ENCODE measurements around the gene KANK4. TPM values are rescaled to one million over a fixed set of nuclear protein-coding genes. Genes with fewer than 3 reads are reported as not detected.
"Not testable (repeated sequence)": the region's sequence is repeated elsewhere in the genome, so short reads cannot be mapped to it uniquely, and the experiment has no call there.

Gene KANK4
- total RNA-seq, 4 donors from 2014 or later, result 0.16 TPM; not detected in 3

GRCh38 chr1:62245201-62245600, 74.0 kb downstream of the KANK4 start:
- intact Hi-C loops (cut with DNase I; ENCODE audit: low total_unique reads), result no loop called here
- Histone ChIP-seq H3K27me3 (no peaks in the 10 kb centered on the region), H3K9me3 (no peaks in the 10 kb centered on the region), H3K4me1 (no peaks in the 10 kb centered on the region), H3K4me3 (no peak overlapping the region), H3K36me3 (no peaks in the 10 kb centered on the region), H3K27ac (no peak overlapping the region)
- ATAC-seq (no peak), DNase-seq (no peak)
- in situ Hi-C loops (cut with MboI; ENCODE audit: low sequenced_read_pairs in 4 of 4), result no loop called here
- no peak for TF ChIP-seq POLR2A (IDR thresholded peaks at IDR 0.05)
- TF ChIP-seq, protein P1, sequence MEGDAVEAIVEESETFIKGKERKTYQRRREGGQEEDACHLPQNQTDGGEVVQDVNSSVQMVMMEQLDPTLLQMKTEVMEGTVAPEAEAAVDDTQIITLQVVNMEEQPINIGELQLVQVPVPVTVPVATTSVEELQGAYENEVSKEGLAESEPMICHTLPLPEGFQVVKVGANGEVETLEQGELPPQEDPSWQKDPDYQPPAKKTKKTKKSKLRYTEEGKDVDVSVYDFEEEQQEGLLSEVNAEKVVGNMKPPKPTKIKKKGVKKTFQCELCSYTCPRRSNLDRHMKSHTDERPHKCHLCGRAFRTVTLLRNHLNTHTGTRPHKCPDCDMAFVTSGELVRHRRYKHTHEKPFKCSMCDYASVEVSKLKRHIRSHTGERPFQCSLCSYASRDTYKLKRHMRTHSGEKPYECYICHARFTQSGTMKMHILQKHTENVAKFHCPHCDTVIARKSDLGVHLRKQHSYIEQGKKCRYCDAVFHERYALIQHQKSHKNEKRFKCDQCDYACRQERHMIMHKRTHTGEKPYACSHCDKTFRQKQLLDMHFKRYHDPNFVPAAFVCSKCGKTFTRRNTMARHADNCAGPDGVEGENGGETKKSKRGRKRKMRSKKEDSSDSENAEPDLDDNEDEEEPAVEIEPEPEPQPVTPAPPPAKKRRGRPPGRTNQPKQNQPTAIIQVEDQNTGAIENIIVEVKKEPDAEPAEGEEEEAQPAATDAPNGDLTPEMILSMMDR (IDR thresholded peaks at IDR 0.05 in 4 of 5, conservative IDR thresholded peaks at IDR 0.05 in 1 of 5), result no peak

GRCh38 chr1:62244380-62244779, 74.9 kb downstream of the KANK4 start:
- intact Hi-C loops (cut with DNase I; ENCODE audit: low total_unique reads); H3K9me3 ChIP-seq; H3K4me3 ChIP-seq; ATAC-seq; H3K27me3 ChIP-seq; in situ Hi-C loops (cut with MboI; ENCODE audit: low sequenced_read_pairs in 4 of 4); H3K27ac ChIP-seq; DNase-seq; H3K4me1 ChIP-seq; H3K36me3 ChIP-seq: not testable (repeated sequence)

DNA sequence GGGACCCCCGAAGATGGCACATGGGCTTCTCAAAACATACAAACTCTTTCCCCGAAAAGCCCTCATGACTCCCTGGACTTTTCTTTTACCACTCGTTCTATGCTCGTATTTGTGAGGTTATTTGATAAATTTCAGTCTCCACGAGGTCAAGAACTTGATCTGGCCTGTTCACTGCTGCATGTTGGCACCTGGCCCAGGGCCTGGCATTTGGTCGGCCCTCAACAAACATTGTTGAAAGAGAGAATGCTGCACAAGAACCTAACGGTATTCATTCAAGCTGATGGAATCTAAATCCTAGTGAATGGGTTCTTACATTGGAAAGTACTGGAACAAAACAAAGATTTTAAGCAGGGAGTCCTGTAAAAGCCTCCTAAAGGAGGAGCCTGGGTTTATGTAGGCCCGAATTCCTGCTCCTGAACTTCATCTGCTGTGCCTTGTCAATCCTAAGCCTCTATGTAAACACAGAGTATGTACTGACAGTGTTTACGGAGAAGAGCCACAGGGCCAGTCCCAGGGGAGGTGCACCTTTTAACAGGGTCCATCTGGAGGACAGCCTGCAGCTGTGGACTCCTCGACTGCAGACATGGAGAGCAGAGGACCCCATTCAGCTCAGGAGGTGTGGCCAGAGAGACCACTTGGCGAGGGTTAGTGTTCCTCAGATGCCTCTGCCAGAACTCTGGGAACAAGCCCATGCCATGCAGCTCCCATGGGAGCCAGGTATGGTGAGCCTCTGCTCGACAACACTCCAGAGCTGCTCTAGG, 77.7 kb downstream of the KANK4 start:
- Histone ChIP-seq H3K9me3 (no peaks in the 10 kb centered on the region), H3K27me3 (no peaks in the 10 kb centered on the region), H3K4me3 (no peak overlapping the region), H3K27ac (no peak overlapping the region), H3K4me1 (no peaks in the 10 kb centered on the region), H3K36me3 (no peaks in the 10 kb centered on the region)
- DNase-seq, result no peak
- intact Hi-C loops (cut with DNase I; ENCODE audit: low total_unique reads) (no loop called here), in situ Hi-C loops (cut with MboI; ENCODE audit: low sequenced_read_pairs in 4 of 4) (no loop called here)
- TF ChIP-seq, protein P1 (IDR thresholded peaks at IDR 0.05 in 4 of 5, conservative IDR thresholded peaks at IDR 0.05 in 1 of 5), result no peak
- TF ChIP-seq POLR2A (IDR thresholded peaks at IDR 0.05), result no peak
- ATAC-seq, result no peak

DNA sequence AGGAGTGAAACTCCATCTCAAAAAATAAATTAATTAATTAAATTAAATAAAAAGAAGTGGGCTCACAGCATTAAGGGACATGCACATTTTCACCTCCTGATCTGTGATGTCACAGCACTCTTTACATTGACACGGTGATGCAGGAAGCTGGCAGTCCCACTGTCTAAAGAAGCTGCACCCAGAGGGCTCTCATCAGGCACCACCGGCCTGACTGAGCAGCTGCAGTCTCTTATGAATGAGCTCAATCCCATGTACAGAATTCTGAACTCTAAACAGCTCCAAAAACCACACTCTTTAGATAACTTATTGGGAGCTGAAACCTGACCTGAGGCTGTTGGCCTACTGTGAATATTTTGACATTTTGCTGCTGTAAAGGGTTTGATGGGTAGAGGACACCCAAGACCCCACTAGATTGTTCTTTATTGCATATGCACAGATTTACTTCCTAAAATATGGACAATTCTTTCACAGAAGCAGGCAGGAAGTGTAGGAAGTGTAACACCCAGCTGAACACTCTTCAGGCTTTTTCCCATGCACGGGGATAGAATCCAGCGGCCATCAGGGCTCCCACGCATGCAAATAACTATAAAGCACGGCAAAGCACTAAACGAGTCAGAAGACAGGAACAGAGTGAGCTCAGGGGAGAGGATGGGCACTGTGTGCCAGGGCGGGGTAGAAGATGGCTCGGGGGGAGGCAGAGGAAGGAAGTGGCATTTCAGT, 78.4 kb downstream of the KANK4 start:
- ATAC-seq, result no peak
- Histone ChIP-seq H3K9me3 (no peaks in the 10 kb centered on the region), H3K27ac (no peak overlapping the region), H3K4me3 (no peak overlapping the region), H3K27me3 (no peaks in the 10 kb centered on the region), H3K36me3 (no peaks in the 10 kb centered on the region), H3K4me1 (no peaks in the 10 kb centered on the region)
- TF ChIP-seq POLR2A (IDR thresholded peaks at IDR 0.05), result no peak
- TF ChIP-seq, protein P1 (IDR thresholded peaks at IDR 0.05 in 4 of 5, conservative IDR thresholded peaks at IDR 0.05 in 1 of 5), result no peak
- no peak for DNase-seq
- in situ Hi-C loops (cut with MboI; ENCODE audit: low sequenced_read_pairs in 4 of 4), result no loop called here
- intact Hi-C loops (cut with DNase I; ENCODE audit: low total_unique reads), result no loop called here

DNA sequence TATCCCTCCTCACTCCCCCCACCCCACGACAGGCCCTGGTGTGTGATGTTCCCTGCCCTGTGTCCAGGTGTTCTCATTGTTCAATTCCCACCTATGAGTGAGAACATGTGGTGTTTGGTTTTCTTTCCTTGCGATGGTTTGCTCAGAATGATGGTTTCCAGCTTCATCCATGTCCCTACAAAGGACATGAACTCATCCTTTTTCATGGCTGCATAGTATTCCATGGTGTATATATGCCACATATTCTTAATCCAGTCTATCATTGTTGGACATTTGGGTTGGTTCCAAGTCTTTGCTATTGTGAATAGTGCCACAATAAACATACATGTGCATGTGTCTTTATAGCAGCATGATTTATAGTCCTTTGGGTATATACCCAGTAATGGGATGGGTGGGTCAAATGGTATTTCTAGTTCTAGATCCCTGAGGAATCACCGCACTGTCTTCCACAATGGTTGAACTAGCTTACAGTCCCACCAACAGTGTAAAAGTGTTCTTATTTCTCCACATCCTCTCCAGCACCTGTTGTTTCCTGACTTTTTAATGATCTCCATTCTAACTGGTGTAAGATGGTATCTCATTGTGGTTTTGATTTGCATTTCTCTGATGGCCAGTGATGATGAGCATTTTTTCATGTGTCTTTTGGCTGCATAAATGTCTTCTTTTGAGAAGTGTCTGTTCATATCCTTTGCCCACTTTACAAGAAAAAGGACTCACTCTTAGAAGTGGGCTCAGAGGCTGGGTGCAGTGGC, 79.4 kb downstream of the KANK4 start:
- ATAC-seq; H3K4me3 ChIP-seq; H3K27ac ChIP-seq; intact Hi-C loops (cut with DNase I; ENCODE audit: low total_unique reads); H3K9me3 ChIP-seq; in situ Hi-C loops (cut with MboI; ENCODE audit: low sequenced_read_pairs in 4 of 4); H3K36me3 ChIP-seq; DNase-seq; H3K4me1 ChIP-seq; H3K27me3 ChIP-seq: not testable (repeated sequence)

Measured in gastrocnemius medialis (tissue), 4 donors.